Measurements from ENCODE around the gene NACA. TPM values are rescaled to one million over a fixed set of nuclear protein-coding genes. Genes with fewer than 3 reads are reported as not detected.
A peak's percentile ranks its signal among the peaks of the same experiment; 100 is the strongest.

NACA gene
- total RNA-seq, 1 experiment from 2014 or later: 1,420 TPM

DNA sequence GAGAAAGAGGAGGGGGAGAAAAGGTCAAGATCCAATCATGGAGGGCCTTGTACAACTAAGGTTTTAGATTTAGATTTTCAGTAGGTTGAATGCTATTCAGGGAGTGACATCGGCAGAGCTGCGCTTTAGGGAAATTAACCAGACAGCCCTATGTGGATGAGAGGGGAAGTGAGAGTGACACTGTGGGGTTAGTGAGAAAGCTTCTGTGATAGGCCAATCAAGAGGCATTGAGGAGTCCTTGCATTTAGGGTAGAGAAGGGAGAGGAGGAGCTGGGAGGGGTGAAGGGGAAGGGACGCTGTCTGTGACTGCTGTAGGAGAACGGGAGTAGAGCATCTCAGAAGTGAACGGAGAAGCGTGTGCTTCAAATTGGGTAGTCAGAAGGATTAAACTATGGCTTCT is 41.4 kb upstream of the NACA start:
- Histone ChIP-seq H3K9ac (ENCODE audit: low read length) (no peak overlapping the region), H4K20me1 (ENCODE audit: low read length) (no peaks in the 10 kb centered on the region), H3K79me2 (ENCODE audit: low read length) (no peaks in the 10 kb centered on the region), H3K9me2 (replicated peaks; ENCODE audit: low read length) (no peaks in the 10 kb centered on the region), H3K4me3 (ENCODE audit: low read length) (no peak overlapping the region), H3K36me3 (ENCODE audit: low read depth, low read length) (no peaks in the 10 kb centered on the region), H3K9me3 (ENCODE audit: low read length) (no peaks in the 10 kb centered on the region), H3K27ac (ENCODE audit: low read length) (no peak overlapping the region), H3K4me2 (ENCODE audit: low read length) (no peak overlapping the region), H3K4me1 (ENCODE audit: insufficient read depth, low read length) (peaks cover 5% of the 10 kb centered on the region), H3K27me3 (ENCODE audit: low read length) (no peaks in the 10 kb centered on the region), H3F3A (ENCODE audit: low read length, unreplicated experiment) (no peaks in the 10 kb centered on the region), H2AFZ (ENCODE audit: low read length) (no peak overlapping the region)
- no peak for ATAC-seq
- POLR2A ChIA-PET (ENCODE audit: unreplicated experiment): no interaction called here
- TF ChIP-seq EZH2 (IDR thresholded peaks at IDR 0.05; ENCODE audit: low read length, unreplicated experiment) (no peak), EZH2phosphoT487 (IDR thresholded peaks at IDR 0.05; ENCODE audit: borderline replicate concordance, low read length) (no peak), CTCF (conservative IDR thresholded peaks at IDR 0.05; ENCODE audit: low read depth, low read length) (no peak)
- no peak for DNase-seq
- BruUV-seq (replicated peaks): no TSS peak
- intact Hi-C loops (cut with micrococcal nuclease): no loop called here
- CTCF ChIA-PET: no interaction called here

DNA sequence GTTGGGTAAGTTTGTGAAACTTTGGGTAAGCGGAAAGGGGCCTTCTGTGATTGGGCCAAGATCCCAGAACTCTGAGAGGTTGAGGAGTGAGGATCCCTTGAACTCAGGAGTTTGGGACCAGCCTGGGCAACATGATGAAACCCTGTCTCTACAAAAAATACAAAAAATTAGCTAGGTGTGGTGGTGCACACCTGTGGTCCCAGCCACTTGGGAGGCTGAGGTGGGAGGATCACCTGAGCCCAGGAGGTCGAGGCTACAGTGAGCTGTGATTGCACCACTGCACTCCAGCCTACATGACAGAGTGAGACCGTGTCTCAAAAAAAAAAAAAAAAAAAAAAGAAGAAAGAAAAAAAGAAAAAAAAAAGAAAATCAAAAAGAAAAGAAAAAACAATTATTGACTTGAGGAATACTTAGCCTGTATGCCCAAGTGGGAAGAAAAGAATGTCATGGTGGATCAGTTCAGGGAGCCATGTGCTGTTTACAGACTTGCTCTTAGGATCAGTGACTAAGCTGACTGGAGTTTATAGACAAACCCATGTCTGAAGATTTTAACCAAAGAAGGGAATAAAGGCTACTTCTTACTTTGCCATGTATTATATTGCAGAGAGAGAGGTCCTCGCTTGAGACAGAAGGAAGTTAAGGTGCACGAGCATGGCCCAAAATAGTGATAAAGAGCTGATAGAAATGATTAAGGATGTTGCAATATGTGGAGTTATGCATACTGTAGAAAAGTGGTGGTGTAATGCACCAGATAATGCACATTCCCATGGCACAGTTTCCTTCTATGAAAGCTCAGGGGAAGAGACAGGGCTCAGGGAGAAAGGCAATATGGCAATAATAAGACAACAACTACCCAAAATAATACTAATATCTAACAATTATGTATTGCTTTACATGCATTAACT is 38.9 kb upstream of the NACA start:
- Histone ChIP-seq H3K27me3 (ENCODE audit: low read length) (no peaks in the 10 kb centered on the region), H3K79me2 (ENCODE audit: low read length) (no peaks in the 10 kb centered on the region), H3K36me3 (ENCODE audit: low read depth, low read length) (no peaks in the 10 kb centered on the region), H3K27ac (ENCODE audit: low read length) (no peak overlapping the region), H2AFZ (ENCODE audit: low read length) (no peak overlapping the region), H3K9me3 (ENCODE audit: low read length) (peaks cover 4% of the 10 kb centered on the region; the same call in 1 of the 2 replicates), H3K9ac (ENCODE audit: low read length) (no peak overlapping the region), H4K20me1 (ENCODE audit: low read length) (no peaks in the 10 kb centered on the region), H3K9me2 (replicated peaks; ENCODE audit: low read length) (no peaks in the 10 kb centered on the region), H3F3A (ENCODE audit: low read length, unreplicated experiment) (no peaks in the 10 kb centered on the region), H3K4me3 (ENCODE audit: low read length) (no peak overlapping the region), H3K4me2 (ENCODE audit: low read length) (no peak overlapping the region), H3K4me1 (ENCODE audit: insufficient read depth, low read length) (peaks cover 5% of the 10 kb centered on the region)
- BruUV-seq (replicated peaks): no TSS peak
- intact Hi-C loops (cut with micrococcal nuclease): no loop called here
- peak; percentile 15; the same call in 1 of the 2 replicates for ATAC-seq
- no peak for TF ChIP-seq CTCF (conservative IDR thresholded peaks at IDR 0.05; ENCODE audit: low read depth, low read length)
- POLR2A ChIA-PET (ENCODE audit: unreplicated experiment): no interaction called here
- CTCF ChIA-PET: interaction anchor here (0.7 to 1.3 kb wide), 3 partner anchors 7 to 237 kb away, joined by 3 to 13 read pairs (median 3); no protein-coding TSS in a partner anchor
- DNase-seq: peak; percentile 33

DNA sequence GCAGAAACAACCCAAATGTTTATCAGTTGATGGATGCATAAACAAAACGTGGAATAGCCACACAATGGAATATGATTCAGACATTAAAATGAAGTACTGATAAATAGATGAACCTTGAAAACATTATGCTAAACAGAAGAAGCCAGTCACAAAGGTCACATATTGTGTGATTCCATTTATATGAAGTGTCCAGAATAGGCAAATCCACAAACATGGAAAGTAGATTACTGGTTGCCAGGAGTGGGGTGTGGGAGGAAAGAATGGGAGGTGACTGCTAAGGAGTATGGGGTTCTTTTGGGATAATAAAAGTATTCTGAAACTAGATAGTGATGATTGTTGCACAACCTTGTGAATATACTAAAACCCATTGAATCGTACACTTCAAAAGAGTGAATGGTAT is 36.7 kb upstream of the NACA start:
- no TSS peak for BruUV-seq (replicated peaks)
- CTCF ChIA-PET: interaction anchor here (0.6 kb wide), 1 partner anchor 258 kb away, joined by 7 read pairs; no protein-coding TSS in a partner anchor

More for the DNA sequence above, 36.7 kb upstream of the NACA start:
- Histone ChIP-seq H3K27ac (ENCODE audit: low read length) (no peak overlapping the region), H3K79me2 (ENCODE audit: low read length) (no peaks in the 10 kb centered on the region), H4K20me1 (ENCODE audit: low read length) (no peaks in the 10 kb centered on the region), H3K9ac (ENCODE audit: low read length) (no peak overlapping the region), H3K9me3 (ENCODE audit: low read length) (peaks cover 11% of the 10 kb centered on the region; the same call in 1 of the 2 replicates), H3K4me2 (ENCODE audit: low read length) (no peak overlapping the region), H3K9me2 (replicated peaks; ENCODE audit: low read length) (no peaks in the 10 kb centered on the region), H3K4me1 (ENCODE audit: insufficient read depth, low read length) (no peaks in the 10 kb centered on the region), H3K4me3 (ENCODE audit: low read length) (no peak overlapping the region), H3F3A (ENCODE audit: low read length, unreplicated experiment) (no peaks in the 10 kb centered on the region), H2AFZ (ENCODE audit: low read length) (no peak overlapping the region), H3K27me3 (ENCODE audit: low read length) (no peaks in the 10 kb centered on the region), H3K36me3 (ENCODE audit: low read depth, low read length) (no peaks in the 10 kb centered on the region)
- intact Hi-C loops (cut with micrococcal nuclease): no loop called here
- TF ChIP-seq CTCF (conservative IDR thresholded peaks at IDR 0.05; ENCODE audit: low read depth, low read length) (no peak), EZH2phosphoT487 (IDR thresholded peaks at IDR 0.05; ENCODE audit: borderline replicate concordance, low read length) (no peak), EZH2 (IDR thresholded peaks at IDR 0.05; ENCODE audit: low read length, unreplicated experiment) (no peak)
- ATAC-seq (no peak), DNase-seq (no peak)
- POLR2A ChIA-PET (ENCODE audit: unreplicated experiment): no interaction called here

Measured in PC-3 (cell line).